Coronary artery (tissue), 2 donors: ENCODE results near the gene SPINK5.

Experiments used
- DNase-seq: peaks from one replicate; pipeline ENCODE4 v3.0.0-alpha.2; 2017; ENCODE audit warnings: low spot score
- H3K27ac ChIP-seq, 2 donors: fragments of 200-600 bp; sonication (generic); one replicate each; pipeline ENCODE4 v1.5.1; 2016 to 2019
- H3K4me3 ChIP-seq: fragments of 200-600 bp; sonication (generic); 2 replicates; pipeline ENCODE4 v1.5.1; 2016; ENCODE audit warnings: mild to moderate bottlenecking, moderate library complexity
- TF ChIP-seq, protein P1 (sequence below): fragments of 200-600 bp; sonication (generic); IDR thresholded peaks from one replicate; pipeline ENCODE4 v1.5.1; 2019; ENCODE audit warnings: antibody characterized with exemption

The SPINK5 gene

GRCh38 chr5:148083203-148083602 is 19.4 kb downstream of the SPINK5 start:
- no peak for DNase-seq
- H3K27ac ChIP-seq = no peak overlapping the region
- no peak overlapping the region for H3K4me3 ChIP-seq
- TF ChIP-seq, protein P1, sequence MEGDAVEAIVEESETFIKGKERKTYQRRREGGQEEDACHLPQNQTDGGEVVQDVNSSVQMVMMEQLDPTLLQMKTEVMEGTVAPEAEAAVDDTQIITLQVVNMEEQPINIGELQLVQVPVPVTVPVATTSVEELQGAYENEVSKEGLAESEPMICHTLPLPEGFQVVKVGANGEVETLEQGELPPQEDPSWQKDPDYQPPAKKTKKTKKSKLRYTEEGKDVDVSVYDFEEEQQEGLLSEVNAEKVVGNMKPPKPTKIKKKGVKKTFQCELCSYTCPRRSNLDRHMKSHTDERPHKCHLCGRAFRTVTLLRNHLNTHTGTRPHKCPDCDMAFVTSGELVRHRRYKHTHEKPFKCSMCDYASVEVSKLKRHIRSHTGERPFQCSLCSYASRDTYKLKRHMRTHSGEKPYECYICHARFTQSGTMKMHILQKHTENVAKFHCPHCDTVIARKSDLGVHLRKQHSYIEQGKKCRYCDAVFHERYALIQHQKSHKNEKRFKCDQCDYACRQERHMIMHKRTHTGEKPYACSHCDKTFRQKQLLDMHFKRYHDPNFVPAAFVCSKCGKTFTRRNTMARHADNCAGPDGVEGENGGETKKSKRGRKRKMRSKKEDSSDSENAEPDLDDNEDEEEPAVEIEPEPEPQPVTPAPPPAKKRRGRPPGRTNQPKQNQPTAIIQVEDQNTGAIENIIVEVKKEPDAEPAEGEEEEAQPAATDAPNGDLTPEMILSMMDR = no peak

GRCh38 chr5:148084269-148084668 is 20.5 kb downstream of the SPINK5 start:
- no peak for DNase-seq
- Histone ChIP-seq H3K27ac (no peak overlapping the region), H3K4me3 (no peak overlapping the region)
- TF ChIP-seq, protein P1 = no peak

DNA sequence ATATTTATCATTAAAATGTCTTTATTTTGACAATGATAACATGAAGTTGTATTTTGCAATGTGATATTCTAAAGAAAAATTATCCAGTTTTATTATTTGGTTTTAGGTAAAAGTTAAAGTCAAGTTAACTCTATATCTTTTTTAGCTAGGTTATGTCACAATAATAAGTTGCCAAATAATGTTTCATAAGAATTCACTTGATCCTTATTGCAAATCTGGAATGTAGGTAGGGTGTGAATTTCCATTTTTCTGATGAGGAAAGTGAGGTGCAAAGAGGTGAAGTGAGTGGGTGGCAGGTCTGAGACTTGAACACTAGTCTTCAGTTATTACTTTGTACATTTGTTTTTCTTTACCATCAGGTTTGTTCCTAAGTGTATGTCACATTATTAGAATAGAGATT is 21.5 kb downstream of the SPINK5 start:
- Histone ChIP-seq H3K4me3 (no peak overlapping the region), H3K27ac (no peak overlapping the region)
- TF ChIP-seq, protein P1 = no peak
- no peak for DNase-seq

GRCh38 chr5:148085977-148086705 is 22.4 kb downstream of the SPINK5 start:
- TF ChIP-seq, protein P1 = no peak
- DNase-seq = no peak
- no peak overlapping the region for H3K4me3 ChIP-seq
- no peak overlapping the region for H3K27ac ChIP-seq

DNA sequence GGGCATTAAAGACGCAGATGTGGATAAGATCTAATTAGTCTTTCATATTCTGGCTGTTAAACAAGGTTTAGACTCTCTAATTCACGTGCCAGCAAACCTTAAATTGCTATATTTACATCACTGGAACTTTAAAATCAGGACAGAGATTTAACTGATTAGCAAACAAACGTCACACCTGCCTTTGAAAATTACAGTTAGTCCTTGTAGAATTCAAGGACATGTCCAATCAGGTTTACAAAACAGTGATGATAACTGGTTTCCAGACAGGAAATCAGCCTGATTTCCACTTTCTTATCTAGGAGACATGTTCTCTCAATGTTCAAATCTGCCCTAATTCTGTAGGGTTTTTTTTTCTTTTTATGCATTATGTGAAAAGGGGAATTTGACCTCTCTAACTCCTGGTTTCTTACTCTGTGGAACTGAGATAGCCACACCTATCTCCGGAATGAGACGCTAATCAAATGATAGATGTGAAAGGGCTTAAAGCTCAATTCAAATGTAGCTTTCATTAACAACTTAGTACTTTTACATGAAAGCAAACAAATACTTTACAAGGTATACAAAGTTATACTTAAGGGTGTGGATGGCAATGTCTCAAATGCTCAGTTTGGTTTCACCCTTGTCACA is 26.5 kb downstream of the SPINK5 start:
- Histone ChIP-seq H3K27ac (no peak overlapping the region), H3K4me3 (no peak overlapping the region)
- DNase-seq = no peak
- TF ChIP-seq, protein P1 = no peak

DNA sequence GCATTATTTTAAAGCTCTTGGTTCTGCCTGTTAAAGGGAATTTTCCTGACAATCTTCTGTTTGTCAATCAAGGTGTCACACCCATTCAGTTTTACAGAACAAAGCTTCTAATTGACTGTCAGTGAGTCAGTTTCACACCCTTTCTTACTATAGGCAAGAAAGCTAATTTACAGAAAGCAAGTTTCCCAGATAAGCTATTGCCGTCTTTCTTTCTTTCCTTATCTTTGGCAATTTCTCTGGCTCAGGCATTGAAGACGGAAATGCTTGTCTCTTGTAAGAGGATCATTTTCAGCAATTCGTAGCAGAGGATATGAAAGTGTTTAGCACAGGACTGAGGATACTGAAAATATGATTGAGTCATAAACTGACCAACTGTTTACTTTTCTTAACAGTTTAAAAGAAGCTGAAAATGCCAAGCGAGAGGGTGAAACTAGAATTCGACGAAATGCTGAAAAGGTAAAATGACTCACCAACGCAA is 27.0 kb downstream of the SPINK5 start:
- Histone ChIP-seq H3K27ac (no peak overlapping the region), H3K4me3 (no peak overlapping the region)
- TF ChIP-seq, protein P1 = no peak
- DNase-seq = no peak
